Anterior cingulate cortex (tissue), 58 donors: ENCODE results near the gene PRM1.
A peak's percentile ranks its signal among the peaks of the same experiment; 100 is the strongest.

Experiments used
- DNase-seq, 58 donors: peaks; one replicate each; lab custom pipeline; 2025; lab: John Stamatoyannopoulos, UW

PRM1 gene

DNA sequence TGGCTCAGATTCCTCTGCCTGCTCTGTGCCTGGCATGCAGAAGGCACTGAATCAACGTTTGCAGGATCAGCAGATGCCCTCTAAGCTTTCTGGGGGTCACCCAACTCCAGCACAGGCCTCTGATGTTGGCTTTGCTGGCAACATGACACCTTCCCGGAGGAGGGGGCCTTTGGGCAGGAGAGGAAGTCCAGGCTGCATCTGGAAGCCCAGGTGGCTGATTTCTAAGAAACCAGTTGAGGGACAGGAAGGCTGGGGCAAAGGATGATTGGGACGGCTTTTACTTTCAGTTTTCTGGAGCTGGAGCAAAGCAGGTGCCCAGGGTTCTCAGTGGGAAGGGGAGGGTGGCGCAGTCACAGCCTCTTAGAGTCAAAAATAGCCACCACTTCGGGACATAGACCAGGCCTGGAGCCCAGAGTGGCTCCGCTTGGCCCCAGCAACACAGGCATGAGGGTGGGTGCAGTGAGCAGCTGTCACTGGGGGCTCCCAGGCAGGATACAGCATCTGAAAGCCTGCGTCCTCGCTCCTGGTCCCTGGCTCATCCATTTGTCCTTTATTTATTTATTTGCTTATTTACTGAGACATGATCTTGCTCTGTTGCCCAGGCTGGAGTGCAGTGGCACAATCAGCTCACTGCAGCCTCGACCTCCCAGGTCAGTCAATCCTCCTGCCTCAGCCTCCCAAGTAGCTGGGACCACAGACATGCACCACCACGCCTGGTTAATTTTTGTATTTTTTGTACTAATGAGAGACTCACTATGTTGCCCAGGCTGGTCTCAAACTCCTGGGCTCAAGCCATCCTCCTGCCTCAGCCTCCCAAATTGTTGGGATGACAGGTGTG is 40.3 kb downstream of the PRM1 start:
- no peak for DNase-seq

DNA sequence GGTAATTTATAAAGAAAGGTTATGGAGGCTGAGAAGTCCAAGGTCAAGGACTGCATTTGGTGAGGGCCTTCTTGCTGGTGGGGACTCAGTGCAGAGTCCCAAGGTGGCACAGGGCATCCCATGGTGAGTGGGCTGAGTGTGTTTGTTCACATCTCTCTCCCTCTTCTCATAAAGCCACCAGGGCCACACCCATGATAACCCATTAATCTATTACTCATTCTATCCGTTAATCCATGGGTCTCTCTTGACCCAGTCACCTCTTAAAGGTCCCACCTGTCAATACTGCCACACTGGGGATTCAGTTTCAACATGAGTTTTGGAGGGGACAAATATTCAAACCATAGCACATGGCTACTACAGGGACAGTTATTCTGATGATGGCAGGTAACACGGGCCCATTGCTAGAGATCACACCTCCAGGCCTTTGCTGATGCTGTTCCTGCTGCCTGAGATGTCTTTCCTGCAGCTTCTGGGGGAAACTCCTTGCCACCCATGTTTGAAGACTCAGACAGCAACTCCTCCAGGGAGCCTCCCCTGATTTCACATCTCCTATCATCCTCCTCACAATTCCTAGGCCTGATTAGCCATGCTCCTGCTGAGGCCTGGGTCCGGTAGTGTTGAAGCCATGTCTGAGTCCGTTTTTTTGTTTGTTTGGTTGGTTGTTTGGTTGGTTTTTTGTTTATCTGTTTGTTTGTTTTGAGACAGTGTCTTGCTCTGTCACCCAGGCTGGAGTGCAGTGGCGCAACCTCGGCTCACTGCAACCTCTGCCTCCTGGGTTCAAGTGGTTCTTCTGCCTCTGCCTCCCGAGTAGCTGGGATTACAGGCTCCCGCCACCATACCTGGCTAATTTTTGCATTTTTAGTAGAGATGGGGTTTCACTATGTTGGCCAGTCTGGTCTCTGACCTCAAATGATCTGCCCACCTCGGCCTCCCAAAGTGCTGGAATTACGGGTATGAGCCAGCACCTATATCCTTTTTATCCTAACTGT is 41.2 kb downstream of the PRM1 start:
- DNase-seq = no peak

DNA sequence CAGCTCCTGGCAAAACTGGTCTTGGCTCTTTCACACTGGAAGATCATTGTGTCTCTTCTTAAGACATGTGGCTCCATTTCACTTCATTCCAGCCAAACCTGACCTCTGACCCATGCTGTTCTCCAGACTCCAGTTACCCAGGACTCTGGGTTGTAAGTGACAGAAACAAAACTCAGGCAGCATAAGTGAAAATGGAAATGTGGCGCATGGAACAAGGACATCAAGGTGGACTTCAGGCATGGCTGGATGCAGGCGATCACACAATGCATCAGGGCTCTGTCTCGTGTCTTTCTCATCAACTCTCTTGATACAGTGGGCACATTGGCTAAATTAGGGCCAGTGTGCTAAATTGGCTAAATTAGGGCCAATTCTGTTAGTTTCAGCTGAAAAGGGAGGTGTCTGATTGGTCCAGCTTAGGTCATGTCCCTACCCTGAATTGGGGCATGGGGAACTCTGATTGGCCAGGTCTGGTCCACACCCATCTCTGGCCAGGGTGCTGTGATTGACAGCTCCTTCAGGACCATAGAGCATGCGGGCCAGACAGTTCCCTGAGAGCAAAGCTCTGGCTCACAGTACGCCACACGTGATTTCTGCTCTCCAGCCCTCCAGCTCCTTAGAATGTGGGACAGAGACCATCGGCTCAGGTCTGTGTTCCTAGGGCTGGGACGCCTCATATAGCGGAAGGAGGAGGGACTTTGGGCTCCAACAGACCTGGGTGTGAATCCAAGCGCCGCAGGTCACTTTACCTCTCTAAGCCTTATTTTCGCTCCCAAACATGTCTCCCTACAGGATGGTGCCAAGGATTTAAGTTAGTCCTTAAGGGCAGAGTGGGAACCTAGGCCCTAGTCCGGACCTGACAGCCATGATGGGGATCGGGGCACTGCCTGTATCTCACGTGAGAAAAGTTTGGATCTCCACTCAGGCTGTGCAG is 42.6 kb downstream of the PRM1 start:
- DNase-seq = no peak

DNA sequence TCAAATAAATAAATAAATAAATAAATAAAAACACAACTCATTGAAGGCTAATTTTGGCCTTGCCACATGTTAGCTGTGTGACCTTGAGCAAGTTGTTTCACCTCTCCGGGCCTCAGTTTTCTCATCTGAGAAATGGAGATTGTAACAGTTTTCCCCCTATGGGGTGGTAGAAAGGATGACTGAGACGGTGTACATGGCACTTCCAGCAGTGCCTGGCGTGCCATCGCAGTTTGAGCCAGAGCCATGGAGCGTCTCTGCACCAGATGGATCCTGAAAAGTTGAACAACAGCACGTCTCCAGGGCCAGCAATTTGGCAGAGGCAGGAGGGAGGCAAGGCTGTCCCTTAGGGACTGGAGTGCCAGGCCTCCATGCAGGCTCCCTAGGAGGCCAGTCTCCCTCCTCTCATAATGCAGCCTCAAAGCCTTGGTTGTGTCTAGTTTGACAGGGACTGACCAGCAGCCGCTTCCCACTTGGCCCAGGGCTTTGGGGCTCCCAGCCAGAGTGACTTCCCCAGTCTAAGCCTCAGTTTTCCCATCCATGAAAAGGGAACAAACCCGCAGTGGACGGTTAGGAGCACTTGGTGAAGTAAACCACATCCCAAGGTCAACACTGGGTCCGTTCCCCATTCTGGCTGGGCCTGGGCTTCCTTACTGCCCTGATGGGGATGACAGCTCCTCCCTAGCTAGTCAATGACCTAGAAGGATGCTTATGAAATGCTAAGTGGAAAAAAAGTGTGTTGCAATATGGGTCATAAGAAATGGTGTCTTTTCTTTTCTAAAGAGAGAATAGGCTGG is 44.5 kb downstream of the PRM1 start:
- no peak for DNase-seq

DNA sequence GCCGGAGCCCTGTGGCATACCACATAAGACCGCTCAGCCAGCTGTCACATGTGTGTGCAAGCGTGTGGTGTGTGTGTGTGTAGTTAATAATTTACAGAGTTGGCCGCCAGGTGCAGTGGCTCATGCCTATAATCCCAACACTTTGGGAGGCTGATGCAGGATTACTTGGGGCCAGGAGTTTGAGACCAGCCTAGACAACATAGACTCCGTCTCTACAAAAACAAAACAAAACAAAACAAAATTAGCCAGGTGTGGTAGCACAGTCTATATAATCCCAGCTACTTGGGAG is 45.5 kb downstream of the PRM1 start:
- no peak for DNase-seq

DNA sequence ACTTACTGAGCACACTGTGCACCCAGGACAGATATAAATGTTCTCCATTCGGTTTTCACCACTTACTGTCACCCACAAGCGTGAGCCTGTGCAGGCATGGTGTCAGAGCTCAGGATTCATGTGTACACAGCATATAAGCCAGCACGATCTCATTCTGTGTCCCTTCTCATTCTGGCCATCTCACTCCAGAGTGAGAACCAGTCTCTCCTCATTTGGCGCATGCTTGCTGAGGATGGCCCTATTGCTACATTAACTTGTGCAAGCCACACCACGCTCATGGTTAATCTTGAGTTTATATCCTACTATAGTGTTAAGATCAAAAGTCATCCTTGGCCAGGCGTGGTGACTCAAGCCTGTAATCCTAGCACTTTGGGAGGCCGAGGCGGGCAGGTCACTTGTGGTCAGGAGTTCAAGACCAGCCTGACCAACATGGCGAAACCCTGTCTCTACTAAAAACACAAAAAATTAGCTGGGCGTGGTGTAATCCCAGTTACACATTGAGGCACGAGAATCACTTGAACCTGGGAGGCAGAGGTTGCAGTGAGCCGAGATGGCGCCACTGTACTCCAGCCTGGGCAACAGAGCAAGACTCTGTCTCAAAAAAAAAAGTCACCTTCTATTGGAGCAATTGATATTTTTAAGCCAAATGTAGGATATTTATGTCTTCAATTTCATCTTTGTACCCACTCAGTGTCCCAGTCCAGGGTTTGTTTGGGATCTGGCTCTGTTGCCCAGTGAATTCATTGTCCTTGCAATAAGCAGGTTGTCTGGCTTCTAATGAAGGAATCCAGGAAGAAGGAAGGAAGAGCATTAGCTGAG is 46.0 kb downstream of the PRM1 start:
- DNase-seq = no peak

DNA sequence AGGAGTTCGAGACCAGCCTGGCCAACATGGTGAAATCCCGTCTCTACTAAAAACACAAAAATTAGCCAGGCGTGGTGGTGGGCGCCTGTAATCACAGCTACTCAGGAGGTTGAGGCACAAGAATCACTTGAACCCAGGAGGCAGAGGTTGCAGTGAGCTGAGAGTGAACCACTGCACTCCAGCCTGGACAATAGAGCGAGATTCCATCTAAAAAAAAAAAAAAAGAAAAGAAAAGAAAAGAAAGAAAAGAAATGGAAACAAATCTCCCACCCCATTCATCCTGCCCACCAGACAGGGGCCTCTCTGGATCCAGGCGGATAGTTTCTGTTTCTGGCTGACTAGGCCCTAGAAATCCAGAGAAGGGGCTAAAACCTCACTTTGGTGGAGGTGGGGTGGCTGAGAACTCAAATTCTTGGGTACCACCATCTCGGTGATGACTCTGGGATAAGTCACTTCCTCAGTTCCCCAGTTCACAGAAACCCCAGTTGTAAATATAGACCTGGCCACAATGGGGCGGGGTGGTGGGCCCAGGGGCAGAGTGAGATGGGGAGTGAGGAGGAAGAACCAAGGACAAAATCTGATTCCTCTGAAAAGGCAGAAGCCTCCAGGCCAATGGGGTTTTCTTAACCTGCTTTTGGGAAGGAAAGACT is 47.3 kb downstream of the PRM1 start:
- no peak for DNase-seq

DNA sequence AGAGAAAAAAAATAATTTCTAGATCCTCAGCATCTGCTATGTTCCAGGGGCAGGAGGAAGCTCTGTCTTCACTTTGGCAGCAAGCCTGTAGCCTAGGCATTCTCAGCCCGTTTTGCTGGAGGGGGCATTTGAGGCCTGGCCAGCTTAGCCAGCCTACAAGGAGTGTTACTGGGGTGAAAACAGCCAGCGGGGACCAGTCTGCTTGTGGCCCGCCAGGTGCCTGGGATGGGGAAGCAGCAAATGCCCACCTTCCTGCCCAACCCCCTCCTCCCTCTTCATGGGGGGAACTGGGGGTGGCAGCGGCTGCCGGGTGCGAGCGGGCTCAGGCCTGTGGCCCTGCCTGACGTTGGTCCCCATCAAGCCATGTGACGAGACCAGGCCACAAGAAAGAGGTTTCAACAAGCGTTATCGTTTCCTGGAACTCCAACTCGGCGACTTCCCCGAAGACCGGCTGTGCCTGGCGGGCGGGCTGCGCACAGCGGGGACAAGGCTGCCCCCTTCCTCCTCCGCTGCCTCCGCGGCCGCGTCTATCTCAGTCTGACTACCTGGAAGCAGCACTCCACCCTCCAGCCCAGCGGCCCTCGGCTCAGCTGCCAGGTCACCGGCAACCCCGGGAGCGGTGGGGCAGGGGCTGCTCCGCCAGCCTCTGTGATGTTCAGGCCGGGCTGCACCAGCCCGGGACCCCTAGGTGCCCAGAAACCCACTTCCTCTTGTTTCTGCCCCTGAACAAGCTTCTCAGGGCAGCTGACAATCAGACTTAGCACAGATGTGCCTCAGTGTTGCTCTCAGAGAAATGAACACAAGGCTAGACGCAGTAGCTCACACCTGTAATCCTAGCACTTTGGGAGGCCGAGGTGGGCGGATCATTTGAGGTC is 48.0 kb downstream of the PRM1 start:
- DNase-seq = peak in 6 of 58 donors; percentile 5 to 62 (median 20)

DNA sequence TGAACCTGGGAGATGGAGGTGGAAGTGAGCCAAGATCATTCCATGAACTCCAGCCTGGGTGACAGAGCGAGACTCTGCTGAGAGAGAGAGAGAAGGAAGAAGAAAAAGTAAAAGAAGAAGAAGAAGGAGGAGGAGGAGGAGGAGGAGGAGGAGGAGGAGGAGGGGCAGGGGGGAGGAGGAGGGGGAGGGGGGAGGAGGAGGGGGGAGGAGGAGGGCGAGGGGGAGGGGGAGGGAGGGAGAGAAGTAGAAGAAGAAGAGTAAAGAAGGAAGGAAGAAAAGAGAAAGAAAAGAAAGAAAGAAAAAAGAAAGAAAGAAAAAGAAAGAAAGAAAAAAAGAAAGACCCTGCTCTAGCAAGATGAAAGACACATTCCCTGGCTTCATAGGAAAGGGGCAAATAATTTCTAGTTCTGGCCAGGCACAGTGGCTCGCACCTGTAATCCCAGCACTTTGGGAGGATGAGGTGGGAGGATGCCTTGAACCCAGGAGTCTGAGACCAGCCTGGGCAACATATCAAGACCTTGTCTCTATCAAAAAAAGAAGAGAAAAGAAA is 48.8 kb downstream of the PRM1 start:
- DNase-seq = no peak

DNA sequence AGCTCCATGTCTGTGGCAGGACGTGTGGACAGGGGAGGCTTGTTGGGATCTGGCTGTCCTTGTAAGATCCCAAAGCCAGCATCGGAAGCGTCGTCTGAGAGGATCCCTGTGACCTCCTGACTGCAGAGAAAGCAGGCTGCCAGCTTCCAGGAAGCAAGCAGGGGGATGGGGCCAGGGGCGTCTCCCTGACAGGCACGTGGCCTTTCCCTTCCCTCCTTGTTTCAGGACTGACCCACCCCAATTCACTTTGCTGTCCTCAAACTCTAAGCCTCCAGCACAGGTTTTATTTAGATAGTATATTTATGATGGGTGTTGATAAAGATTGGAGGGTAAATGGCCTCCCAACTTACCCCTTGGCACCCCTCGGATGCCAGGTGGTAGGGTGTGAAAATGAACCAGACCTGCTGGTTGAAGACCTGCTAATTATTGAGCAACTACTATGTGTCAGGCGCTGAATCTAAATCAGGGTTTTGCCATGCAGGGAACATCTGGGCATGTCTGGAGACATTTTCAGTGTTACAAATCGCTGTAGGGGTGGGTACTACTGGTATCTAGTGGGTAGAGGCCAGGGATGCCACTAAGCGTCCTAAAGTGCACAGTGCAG is 49.7 kb downstream of the PRM1 start:
- no peak for DNase-seq
